Loucy (cell line): Measurements from ENCODE around the gene ARSA.
A peak's percentile ranks its signal among the peaks of the same experiment; 100 is the strongest.

Source experiments
- H2AFZ ChIP-seq: fragments of 200-600 bp; sonication (generic); 2 replicates; pipeline ENCODE4 v1.6.0; 2016; ENCODE audit warnings: antibody characterized with exemption, mild to moderate bottlenecking, low read length, moderate library complexity
- H3F3A ChIP-seq: fragments of 200-600 bp; 2 replicates; pipeline ENCODE4 v1.6.0; 2016; ENCODE audit warnings: antibody characterized with exemption, low read depth, mild to moderate bottlenecking
- H3K27me3 ChIP-seq: fragments of 200-600 bp; sonication (generic); 2 replicates; pipeline ENCODE4 v1.6.1; 2014; ENCODE audit warnings: low read length, mild to moderate bottlenecking; ENCODE audit not compliant: insufficient read depth, poor library complexity, severe bottlenecking
- H3K36me3 ChIP-seq: fragments of 200-600 bp; sonication (generic); 2 replicates; pipeline ENCODE4 v1.6.1; 2016; ENCODE audit warnings: low read length; ENCODE audit not compliant: insufficient read depth
- H3K4me1 ChIP-seq: fragments of 200-600 bp; sonication (generic); 2 replicates; pipeline ENCODE4 v1.5.1; 2014; ENCODE audit warnings: low read length, mild to moderate bottlenecking; ENCODE audit not compliant: insufficient read depth, poor library complexity, severe bottlenecking
- H3K4me2 ChIP-seq: fragments of 200-600 bp; sonication (generic); 2 replicates; pipeline ENCODE4 v1.6.0; 2014; ENCODE audit warnings: antibody characterized with exemption, low read length, low read depth, mild to moderate bottlenecking; ENCODE audit not compliant: poor library complexity, severe bottlenecking
- H3K4me3 ChIP-seq: fragments of 200-600 bp; sonication (generic); 2 replicates; pipeline ENCODE4 v1.5.1; 2014; ENCODE audit warnings: low read length, mild to moderate bottlenecking, mixed read lengths; ENCODE audit not compliant: poor library complexity, severe bottlenecking
- H3K79me2 ChIP-seq: fragments of 200-600 bp; sonication (generic); 2 replicates; pipeline ENCODE4 v1.6.1; 2014; ENCODE audit warnings: low read length; ENCODE audit not compliant: insufficient read depth
- H3K9ac ChIP-seq: fragments of 200-600 bp; sonication (generic); 2 replicates; pipeline ENCODE4 v1.6.0; 2014; ENCODE audit warnings: mild to moderate bottlenecking, low read depth, low read length, moderate library complexity; ENCODE audit not compliant: poor library complexity, severe bottlenecking
- H3K9me2 ChIP-seq: fragments of 200-600 bp; sonication (generic); replicated peaks from 2 replicates; pipeline ENCODE4 v1.6.1; 2016; ENCODE audit warnings: low read depth, low read length, mixed read lengths
- H3K9me3 ChIP-seq: fragments of 200-600 bp; sonication (generic); 2 replicates; pipeline ENCODE4 v1.6.1; 2014; ENCODE audit warnings: mild to moderate bottlenecking, antibody characterized with exemption, low read length, low read depth; ENCODE audit not compliant: insufficient read depth
- H4K20me1 ChIP-seq: fragments of 200-600 bp; sonication (generic); 2 replicates; pipeline ENCODE4 v1.6.0; 2014; ENCODE audit warnings: antibody characterized with exemption, low read length, mild to moderate bottlenecking; ENCODE audit not compliant: insufficient read depth, poor library complexity, severe bottlenecking
- EZH2phosphoT487 ChIP-seq: fragments of 200-600 bp; IDR thresholded peaks from 2 replicates; pipeline ENCODE4 v1.6.1; 2018; ENCODE audit warnings: antibody characterized with exemption, mild to moderate bottlenecking, moderate library complexity, borderline replicate concordance
- TF ChIP-seq, protein P1 (sequence below): fragments of 200-600 bp; sonication (generic); conservative IDR thresholded peaks from 2 replicates; pipeline ENCODE4 v1.5.1; 2014; ENCODE audit warnings: mild to moderate bottlenecking, antibody characterized with exemption, low read length

ARSA gene

DNA sequence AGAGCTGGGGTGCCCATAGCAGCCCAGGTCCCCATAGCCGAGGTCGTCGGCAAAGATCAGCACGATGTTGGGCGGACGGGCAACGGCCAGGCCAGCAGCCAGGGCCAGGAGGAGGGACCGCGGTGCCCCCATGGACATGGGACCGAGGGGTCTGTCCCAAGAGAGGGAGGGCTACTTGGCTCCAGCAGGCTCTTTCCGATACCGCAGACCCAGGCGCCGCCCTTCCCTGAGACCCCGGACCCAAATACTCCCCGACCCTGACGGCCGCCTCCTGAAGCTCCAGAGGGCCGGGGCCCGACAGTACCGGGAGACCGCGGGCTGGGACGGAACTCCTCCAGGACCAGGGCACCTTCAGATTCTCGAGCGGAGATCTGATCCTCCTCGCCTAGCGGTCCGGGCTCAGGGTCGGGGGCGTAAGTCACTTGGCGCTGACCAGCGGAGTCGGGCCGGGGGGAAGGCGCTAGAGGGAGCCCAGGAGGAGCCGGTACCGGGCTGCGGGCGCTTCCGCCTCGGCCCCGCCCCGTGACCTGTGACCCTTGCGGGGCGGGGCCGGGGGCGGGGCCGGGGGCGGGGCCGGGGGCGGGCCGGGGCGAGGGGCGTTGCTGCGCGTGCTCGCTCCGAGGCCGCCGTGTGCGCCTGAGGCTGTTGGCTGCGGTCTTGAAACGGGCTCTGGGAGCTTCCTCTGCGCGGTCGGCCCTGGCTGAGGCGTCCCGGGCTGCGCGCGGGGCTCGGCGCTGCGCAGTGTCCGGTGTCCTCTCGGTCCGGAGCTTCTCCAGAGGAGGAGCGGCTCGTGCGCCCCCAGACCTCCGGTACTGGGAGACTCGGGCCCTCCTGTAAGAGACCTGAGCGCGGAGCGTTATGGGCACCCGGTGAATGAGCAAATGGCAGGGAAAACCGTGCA, at the start of gene ARSA:
Gene ARSA (minus strand): TSS at position 511 of the 901 bp plus-strand sequence. CDS start 373 bp downstream, at position 138.
- peak within 1 kb of the TSS; percentile 99 for H3K4me2 ChIP-seq
- 0 out of 2 replicates have a peak, but pooled peaks cover 7% of the 10 kb centered on the region for H3K79me2 ChIP-seq
- H4K20me1 ChIP-seq: no peaks in the 10 kb centered on the region
- no peaks in the 10 kb centered on the region for H3K9me2 ChIP-seq
- no peaks in the 10 kb centered on the region for H3F3A ChIP-seq
- no peaks in the 10 kb centered on the region for H3K9me3 ChIP-seq
- H2AFZ ChIP-seq: peak within 1 kb of the TSS; percentile 91
- peaks cover 28% of the 10 kb centered on the region for H3K4me1 ChIP-seq
- H3K4me3 ChIP-seq: peak within 1 kb of the TSS; percentile 98
- no peaks in the 10 kb centered on the region for H3K36me3 ChIP-seq
- TF ChIP-seq, protein P1, sequence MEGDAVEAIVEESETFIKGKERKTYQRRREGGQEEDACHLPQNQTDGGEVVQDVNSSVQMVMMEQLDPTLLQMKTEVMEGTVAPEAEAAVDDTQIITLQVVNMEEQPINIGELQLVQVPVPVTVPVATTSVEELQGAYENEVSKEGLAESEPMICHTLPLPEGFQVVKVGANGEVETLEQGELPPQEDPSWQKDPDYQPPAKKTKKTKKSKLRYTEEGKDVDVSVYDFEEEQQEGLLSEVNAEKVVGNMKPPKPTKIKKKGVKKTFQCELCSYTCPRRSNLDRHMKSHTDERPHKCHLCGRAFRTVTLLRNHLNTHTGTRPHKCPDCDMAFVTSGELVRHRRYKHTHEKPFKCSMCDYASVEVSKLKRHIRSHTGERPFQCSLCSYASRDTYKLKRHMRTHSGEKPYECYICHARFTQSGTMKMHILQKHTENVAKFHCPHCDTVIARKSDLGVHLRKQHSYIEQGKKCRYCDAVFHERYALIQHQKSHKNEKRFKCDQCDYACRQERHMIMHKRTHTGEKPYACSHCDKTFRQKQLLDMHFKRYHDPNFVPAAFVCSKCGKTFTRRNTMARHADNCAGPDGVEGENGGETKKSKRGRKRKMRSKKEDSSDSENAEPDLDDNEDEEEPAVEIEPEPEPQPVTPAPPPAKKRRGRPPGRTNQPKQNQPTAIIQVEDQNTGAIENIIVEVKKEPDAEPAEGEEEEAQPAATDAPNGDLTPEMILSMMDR: peak; percentile 30; the same call in 1 of the 2 replicates
- no peak for TF ChIP-seq EZH2phosphoT487
- H3K27me3 ChIP-seq: no peaks in the 10 kb centered on the region
- peak within 1 kb of the TSS; percentile 97 for H3K9ac ChIP-seq

DNA sequence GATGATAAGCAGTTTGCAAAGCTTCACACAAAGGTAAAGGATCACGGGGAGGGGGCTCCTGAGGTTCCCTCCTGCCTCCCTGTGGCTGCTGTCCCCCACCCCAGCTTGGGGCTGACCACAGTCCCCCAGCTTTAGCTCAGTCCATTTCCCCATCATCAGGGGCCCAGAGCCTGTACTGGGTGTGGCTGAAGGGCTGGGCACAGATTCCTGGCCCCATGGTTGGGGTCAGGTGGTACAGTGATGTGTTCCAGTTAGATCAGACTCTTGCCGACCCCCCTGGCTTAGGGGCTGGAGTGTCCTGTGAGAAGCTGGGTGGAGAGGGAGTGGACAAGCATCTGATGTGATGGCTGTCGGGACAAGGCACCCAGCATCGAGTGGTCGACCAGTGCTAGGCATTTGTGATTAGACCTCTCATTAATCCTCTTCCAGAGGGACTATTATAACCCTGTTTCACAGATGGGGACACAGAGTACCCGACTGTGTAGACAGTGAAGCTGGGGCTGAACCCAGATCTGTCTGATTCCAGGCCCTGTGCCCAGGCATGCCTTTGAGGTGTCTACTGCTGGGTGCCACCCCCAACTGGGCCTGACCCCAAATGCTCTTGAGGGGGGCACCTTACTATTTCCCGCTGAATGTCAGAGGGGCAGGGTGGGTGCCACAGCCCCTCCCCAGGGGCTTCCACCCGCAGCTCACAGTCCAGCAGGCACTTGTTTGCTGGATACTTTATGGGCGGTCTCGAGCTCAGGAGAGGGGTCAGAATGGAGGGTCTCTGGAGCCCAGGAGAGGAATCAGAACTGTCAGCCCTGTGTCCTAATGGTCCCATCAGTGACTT, 48.9 kb upstream of the ARSA start:
- Histone ChIP-seq H3K36me3 (peaks cover 36% of the 10 kb centered on the region; the same call in 1 of the 2 replicates), H3F3A (peaks cover 3% of the 10 kb centered on the region; the same call in 1 of the 2 replicates), H3K9me3 (no peaks in the 10 kb centered on the region), H3K9me2 (no peaks in the 10 kb centered on the region), H3K4me3 (no peak overlapping the region), H3K9ac (no peak overlapping the region), H3K4me1 (peaks cover 28% of the 10 kb centered on the region), H4K20me1 (peaks cover 39% of the 10 kb centered on the region), H3K79me2 (peaks cover 61% of the 10 kb centered on the region), H3K4me2 (peak overlapping the region; percentile 69), H3K27me3 (no peaks in the 10 kb centered on the region), H2AFZ (no peak overlapping the region)
- TF ChIP-seq EZH2phosphoT487: no peak
- TF ChIP-seq, protein P1: no peak

DNA sequence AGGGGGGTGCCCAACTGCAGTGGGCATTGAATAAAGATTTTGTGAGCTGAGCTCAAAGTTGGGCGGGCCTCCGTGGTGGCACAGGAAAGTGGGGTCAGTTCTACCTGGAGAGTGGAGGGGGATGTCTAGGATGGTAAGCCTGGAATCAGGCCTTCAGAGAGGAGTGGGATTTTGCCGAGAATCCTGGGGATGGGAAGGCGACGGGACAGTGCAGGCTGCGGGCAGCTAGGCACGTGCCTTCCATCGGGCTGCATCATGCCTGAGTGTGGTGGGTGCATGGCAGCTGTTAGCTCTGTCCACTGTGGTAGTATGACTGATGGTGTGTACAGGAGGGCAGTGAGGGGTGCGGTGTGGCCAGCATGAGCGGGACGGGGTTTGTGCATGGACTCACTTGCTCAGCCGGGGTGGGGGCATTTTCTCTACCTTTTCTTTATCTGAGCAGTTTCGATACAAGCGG, 48.3 kb upstream of the ARSA start:
- Histone ChIP-seq H3K4me1 (peaks cover 35% of the 10 kb centered on the region), H3K4me3 (peak overlapping the region; percentile 77), H3K4me2 (peak overlapping the region; percentile 69), H2AFZ (no peak overlapping the region), H3K9me2 (no peaks in the 10 kb centered on the region), H3K79me2 (peaks cover 58% of the 10 kb centered on the region), H4K20me1 (peaks cover 39% of the 10 kb centered on the region), H3K9me3 (no peaks in the 10 kb centered on the region), H3K9ac (peak overlapping the region; percentile 66), H3K27me3 (no peaks in the 10 kb centered on the region), H3F3A (peaks cover 6% of the 10 kb centered on the region; the same call in 1 of the 2 replicates), H3K36me3 (peaks cover 35% of the 10 kb centered on the region; the same call in 1 of the 2 replicates)
- TF ChIP-seq, protein P1: no peak
- no peak for TF ChIP-seq EZH2phosphoT487
